Measurements from ENCODE around the gene REV1. TPM values are rescaled to one million over a fixed set of nuclear protein-coding genes. Genes with fewer than 3 reads are reported as not detected.

Gene REV1
- total and polyA plus RNA-seq, 8 donors = 6.5 to 122 (median 23.5) TPM

DNA sequence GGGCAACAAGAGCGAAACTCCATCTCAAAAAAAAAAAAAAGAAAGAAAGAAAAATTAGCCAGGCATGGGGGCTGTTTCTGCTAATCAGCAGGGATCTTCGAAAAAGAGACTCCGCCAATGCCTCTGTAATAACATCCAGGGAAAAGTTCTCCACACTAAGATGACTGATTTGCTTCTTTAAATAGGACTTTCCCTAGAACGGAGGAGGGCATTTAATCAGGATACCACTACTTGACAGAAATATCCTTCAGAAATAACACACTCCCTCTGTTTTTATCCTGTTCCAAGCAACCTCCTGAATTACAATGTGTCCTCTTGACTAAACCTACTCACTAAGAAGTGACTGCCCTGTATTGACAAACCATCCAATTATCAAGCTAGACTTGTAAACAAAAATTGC, 21.7 kb downstream of the REV1 start:
- H3K4me3 ChIP-seq = no peak overlapping the region
- peaks cover 0 to 4% (median 0%) of the 10 kb centered on the region in 4 donors for H3K36me3 ChIP-seq
- H3K4me1 ChIP-seq = peaks cover 6 to 56% (median 32%) of the 10 kb centered on the region in 4 donors
- H3K9me3 ChIP-seq = no peaks in the 10 kb centered on the region
- H3K27ac ChIP-seq = no peak overlapping the region
- intact Hi-C loops (cut with DNase I; ENCODE audit: low total_unique reads) = no loop called here
- TF ChIP-seq EP300 (IDR thresholded peaks at IDR 0.05) (no peak), CTCF (IDR thresholded peaks at IDR 0.05) (no peak), POLR2AphosphoS5 (IDR thresholded peaks at IDR 0.05) (no peak), POLR2A (IDR thresholded peaks at IDR 0.05) (no peak)
- no peaks in the 10 kb centered on the region for H3K27me3 ChIP-seq
- no peak for DNase-seq
- WGBS, 5 donors = 69 to 91% (median 82%) methylated on average over 4 of the region's 4 CpGs

- Histone ChIP-seq H3K4me1 (peaks cover 0 to 48% (median 24%) of the 10 kb centered on the region in 4 donors), H3K27me3 (no peaks in the 10 kb centered on the region), H3K4me3 (no peak overlapping the region), H3K27ac (no peak overlapping the region), H3K36me3 (peaks cover 0 to 11% (median under 1%) of the 10 kb centered on the region in 4 donors), H3K9me3 (no peaks in the 10 kb centered on the region)
- no peak for DNase-seq
- TF ChIP-seq POLR2A (IDR thresholded peaks at IDR 0.05) (no peak), CTCF (IDR thresholded peaks at IDR 0.05) (no peak), EP300 (IDR thresholded peaks at IDR 0.05) (no peak), POLR2AphosphoS5 (IDR thresholded peaks at IDR 0.05) (no peak)
- intact Hi-C loops (cut with DNase I; ENCODE audit: low total_unique reads) = no loop called here
- WGBS, 5 donors = 95 to 97% (median 96%) methylated on average over 3 of the region's 3 CpGs
Measured at GRCh38 chr2:99467390-99467789, 22.4 kb downstream of the REV1 start.

DNA sequence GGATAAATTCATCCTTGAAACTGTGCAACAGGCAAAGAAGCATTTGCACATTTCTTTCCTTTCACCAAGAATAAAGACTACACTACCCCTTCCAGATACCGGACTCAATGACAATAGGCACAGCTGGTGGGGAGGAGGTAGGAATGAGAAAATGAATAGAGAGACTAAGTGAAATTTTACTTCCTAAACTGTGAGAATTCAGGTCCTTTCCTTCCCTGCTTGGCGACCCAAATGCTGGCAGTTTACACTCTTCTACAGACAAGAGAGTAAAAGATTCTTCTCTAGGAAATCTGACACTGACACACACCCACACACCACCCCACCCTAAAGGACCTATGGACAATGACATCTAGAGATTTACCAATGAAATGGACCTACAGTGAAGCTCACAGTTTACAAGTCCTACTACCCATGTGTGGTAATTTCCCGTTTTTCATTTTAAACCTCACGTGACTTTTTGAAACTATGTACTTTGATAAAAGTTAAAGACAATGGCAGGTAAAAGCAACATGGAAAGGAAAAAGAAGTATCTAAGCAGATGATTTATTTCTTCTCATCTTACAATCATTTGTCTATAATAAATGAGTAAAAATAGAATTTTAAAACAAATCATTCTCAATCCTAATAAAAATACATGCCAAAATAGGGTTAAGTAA, 27.9 kb downstream of the REV1 start:
- peaks cover 0 to 9% (median 2%) of the 10 kb centered on the region in 4 donors for H3K4me1 ChIP-seq
- TF ChIP-seq POLR2AphosphoS5 (IDR thresholded peaks at IDR 0.05) (no peak), CTCF (IDR thresholded peaks at IDR 0.05) (no peak), EP300 (IDR thresholded peaks at IDR 0.05) (no peak)
- DNase-seq = no peak
- 87 to 97% (median 94%) methylated on average over 4 of the region's 4 CpGs for WGBS, 5 donors
- H3K9me3 ChIP-seq = no peaks in the 10 kb centered on the region
- no peak overlapping the region for H3K4me3 ChIP-seq
- no peaks in the 10 kb centered on the region for H3K27me3 ChIP-seq
- H3K27ac ChIP-seq = no peak overlapping the region
- peaks cover 16 to 58% (median 54%) of the 10 kb centered on the region in 4 donors for H3K36me3 ChIP-seq
- intact Hi-C loops (cut with DNase I; ENCODE audit: low total_unique reads) = no loop called here

GRCh38 chr2:99458529-99458928, 31.3 kb downstream of the REV1 start:
- H3K36me3 ChIP-seq = peaks cover 16 to 87% (median 79%) of the 10 kb centered on the region in 4 donors
- no peak for DNase-seq
- peaks cover 0 to 14% (median 0%) of the 10 kb centered on the region in 4 donors for H3K4me1 ChIP-seq
- no peak overlapping the region for H3K27ac ChIP-seq
- 93 to 99% (median 94%) methylated on average over 2 of the region's 2 CpGs for WGBS, 5 donors
- intact Hi-C loops (cut with DNase I; ENCODE audit: low total_unique reads) = no loop called here
- H3K9me3 ChIP-seq = no peaks in the 10 kb centered on the region
- TF ChIP-seq CTCF (IDR thresholded peaks at IDR 0.05) (no peak), POLR2A (IDR thresholded peaks at IDR 0.05) (no peak), EP300 (IDR thresholded peaks at IDR 0.05) (no peak), POLR2AphosphoS5 (IDR thresholded peaks at IDR 0.05) (no peak)
- H3K4me3 ChIP-seq = no peak overlapping the region
- no peaks in the 10 kb centered on the region for H3K27me3 ChIP-seq
